GM19023 (cell line): Measurements from ENCODE around the gene TRIM54.
A peak's percentile ranks its signal among the peaks of the same experiment; 100 is the strongest.
"Not testable (repeated sequence)": the region's sequence is repeated elsewhere in the genome, so short reads cannot be mapped to it uniquely, and the experiment has no call there.

Experiments used
- ATAC-seq: cut with Tn5 transposase; IDR thresholded peaks from one replicate; pipeline ENCODE4 v1.9.1; 2021; ENCODE audit warnings: mild to moderate bottlenecking, moderate library complexity; ENCODE audit not compliant: unreplicated experiment

Gene TRIM54

GRCh38 chr2:27256855-27257454 is 25.3 kb upstream of the TRIM54 start:
- no peak for ATAC-seq

GRCh38 chr2:27258051-27258450 is 24.2 kb upstream of the TRIM54 start:
- no peak for ATAC-seq

DNA sequence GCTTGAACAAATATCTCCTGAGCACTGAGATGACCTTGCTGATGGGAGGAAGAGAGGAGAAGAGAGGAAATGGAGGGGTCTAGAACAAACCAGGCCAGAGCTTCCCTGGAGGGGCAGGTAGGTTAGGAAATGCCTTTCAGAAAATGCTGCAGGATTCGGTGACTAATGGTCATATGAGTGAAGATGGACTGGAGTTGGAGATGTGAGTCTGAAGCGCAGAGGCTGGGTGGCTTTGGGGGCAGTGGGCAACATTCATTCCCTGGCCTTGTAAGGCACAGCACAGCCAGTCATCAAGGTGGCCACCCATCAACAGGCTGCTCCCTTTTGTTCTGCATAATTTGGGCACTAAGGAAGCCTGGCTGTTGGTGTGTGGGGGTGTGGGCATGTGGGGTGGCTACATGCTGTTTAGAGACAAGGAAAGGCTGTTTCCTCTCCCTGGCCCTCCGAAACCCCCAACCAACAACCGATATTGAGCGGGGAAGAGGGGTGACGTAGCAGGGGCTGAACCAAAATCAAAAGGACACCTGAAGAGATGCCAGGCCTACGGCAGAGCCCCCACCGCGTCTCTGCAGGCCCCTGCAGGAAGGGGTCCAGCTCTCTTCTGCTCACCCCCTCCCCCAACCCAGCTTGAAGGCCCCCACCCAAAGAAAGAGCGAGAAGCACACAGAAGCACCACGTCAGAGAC is 20.8 kb upstream of the TRIM54 start:
- ATAC-seq: no peak

- no peak for ATAC-seq
These were observed 20.3 kb upstream of the TRIM54 start for GRCh38 chr2:27261926-27262298.

GRCh38 chr2:27262379-27263286 is 19.6 kb upstream of the TRIM54 start, which contains the start of gene SLC30A3:
TSS of gene SLC30A3 (minus strand) at chr2:27263047. CDS start at chr2:27262906, 141 bp downstream.
- peak; percentile 49 for ATAC-seq

DNA sequence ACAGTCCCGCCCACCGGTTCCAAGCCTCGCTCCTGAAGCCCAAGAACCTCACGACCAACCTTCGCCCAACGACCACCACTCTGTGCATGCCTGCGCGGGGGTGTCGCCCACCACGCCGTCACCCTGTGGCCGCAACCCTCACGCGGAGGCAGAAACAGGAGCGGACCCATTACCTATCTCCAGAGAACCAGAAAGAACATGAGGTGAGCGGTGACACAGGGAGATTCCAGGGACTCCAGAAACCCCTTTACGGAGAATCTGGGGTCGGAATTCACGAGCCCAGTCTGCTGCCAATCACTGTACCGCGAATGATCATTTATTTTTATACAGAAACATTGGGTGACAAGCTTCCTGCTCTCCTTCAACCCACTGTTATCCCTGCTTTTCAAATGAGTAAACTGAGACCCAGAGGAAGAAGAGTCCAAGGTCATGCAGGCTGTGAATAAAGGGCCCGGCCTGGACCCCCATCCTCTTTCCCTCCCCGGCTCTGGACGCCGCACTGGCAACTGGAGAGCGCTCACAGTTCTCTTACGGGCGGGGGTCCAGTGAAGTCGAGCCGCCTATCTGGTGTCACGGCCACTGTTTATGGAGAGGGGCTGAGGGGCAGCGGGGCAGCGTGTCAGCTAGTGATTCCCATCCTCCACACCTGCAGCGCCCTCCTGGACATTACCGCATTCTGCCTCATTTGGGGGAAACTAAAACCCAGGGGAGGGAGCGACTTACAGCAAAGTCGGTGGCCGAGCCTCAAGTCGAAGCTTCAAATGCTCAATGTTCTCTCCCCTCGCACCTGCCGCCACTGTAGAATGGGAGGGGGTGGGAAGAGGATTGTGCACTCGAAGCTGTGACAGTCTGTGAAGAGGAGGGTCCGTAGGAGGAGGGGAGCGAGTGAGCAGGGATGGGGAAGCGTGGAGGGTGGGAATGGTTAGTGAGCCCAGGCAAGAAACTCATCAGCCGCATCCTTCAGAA is 18.7 kb upstream of the TRIM54 start:
- ATAC-seq: no peak

DNA sequence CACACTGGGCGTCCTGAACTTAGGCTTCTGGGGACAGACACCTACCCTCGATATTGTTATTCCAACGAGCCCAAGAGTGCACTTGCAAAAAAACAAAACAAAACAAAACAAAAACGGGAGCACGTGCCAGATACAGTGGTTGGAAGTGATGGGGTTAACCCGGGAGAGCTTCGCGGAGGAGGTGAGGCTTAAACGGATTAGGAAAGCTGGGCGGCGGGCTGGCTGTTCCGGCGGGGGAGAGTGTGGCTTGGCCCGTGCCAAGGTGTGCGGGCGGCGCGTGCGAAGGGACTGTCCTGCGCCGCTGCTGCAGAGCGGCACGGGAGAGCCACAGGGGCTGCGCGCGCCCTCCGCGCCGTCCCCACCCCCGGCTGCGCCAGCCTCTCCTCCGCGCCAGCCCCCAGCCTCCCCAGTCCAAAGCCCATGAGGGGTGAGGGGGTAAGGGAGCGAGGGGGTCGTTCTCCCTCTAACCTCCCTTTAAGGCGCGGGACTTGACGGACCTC is 17.9 kb upstream of the TRIM54 start:
- ATAC-seq: no peak

DNA sequence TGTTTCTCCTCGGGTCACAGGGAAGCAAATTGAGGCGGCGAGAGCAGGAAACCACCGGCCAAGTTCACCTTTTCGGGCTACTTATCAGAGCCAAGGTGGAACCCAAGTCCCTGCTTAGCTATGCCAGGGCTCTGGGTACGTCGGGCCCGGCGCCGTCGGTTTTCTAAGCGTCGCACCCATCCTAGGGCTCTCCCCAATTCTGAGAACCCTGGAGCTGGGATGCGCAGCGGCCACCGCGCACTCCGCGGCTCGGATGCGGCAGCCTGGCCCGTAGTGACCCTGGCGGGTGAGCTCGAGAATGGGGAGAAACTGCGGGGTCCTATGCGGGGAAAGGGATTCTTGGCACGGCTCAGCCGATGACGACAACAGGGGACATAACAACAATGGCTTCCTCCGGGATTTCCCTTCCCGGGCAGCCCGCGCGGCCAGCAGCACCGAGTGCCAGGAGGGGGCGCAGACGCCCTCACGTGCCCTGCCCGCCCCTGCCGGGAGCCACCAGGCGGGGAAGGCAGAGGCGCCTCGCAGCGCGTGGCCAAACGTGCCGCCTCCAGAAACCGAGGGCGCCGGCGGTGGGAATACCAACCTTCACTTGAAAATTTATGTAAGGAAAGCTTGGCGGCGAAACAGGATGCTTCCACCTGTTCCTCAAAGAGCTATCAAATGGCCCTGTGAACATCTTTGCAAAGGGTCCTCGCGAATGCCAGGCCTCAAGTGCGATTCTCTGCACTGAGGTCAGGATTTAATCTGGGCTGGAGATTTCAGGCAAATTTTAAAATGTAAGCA is 17.3 kb upstream of the TRIM54 start:
- ATAC-seq: no peak

DNA sequence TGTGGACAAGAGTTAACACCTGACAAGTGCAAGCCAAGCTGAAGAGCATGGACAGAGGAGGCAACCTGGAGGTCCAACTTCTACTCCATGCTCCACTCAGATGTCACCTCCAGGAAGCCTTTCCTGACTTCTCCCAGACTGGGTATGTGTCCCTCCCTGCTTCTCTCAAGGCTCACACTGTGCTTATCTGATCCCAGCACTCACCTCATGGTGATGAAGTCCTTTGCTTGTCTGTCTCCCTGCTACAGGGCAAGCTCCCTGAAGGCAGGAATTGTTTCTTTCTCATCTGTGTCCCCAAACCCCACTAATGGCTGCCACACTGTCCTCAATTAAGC is 16.7 kb upstream of the TRIM54 start:
- no peak for ATAC-seq

DNA sequence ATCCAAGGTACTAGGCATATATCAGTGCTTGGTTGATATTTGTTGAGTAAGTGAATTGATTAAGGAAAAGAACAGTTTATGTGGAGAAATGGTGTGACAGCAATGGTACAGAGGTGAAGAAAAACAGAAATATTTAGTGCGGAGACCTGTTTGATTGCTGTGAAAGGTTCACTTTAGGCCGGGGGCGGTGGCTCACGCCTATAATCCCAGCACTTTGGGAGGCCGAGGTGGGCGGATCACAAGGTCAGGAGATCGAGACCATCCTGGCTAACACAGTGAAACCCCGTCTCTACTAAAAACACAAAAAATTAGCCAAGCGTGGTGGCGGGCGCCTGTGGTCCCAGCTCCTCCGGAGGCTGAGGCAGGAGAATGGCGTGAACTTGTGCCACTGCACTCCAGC is 13.9 kb upstream of the TRIM54 start:
- ATAC-seq: not testable (repeated sequence)

DNA sequence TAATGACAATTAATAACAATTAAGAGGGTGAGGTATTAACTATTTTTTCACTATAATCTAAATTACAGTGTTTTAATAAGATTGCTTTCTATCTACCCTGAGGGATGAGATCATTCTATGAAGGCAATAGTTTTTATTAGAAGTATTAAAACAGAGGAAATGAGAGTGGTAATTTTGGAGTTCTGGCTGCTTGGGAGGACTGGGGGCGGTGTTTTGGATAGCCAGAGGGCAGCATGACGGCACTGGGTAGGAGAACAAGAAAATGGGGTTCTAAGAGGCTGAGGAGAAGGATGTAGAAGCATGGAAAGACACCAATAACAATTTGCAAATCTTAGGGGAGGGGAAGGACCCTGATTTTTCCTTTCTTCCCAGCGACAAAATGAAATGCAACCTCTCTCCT is 12.1 kb upstream of the TRIM54 start:
- ATAC-seq: no peak

- ATAC-seq: no peak
These were observed 11.6 kb upstream of the TRIM54 start for GRCh38 chr2:27270670-27271069.

DNA sequence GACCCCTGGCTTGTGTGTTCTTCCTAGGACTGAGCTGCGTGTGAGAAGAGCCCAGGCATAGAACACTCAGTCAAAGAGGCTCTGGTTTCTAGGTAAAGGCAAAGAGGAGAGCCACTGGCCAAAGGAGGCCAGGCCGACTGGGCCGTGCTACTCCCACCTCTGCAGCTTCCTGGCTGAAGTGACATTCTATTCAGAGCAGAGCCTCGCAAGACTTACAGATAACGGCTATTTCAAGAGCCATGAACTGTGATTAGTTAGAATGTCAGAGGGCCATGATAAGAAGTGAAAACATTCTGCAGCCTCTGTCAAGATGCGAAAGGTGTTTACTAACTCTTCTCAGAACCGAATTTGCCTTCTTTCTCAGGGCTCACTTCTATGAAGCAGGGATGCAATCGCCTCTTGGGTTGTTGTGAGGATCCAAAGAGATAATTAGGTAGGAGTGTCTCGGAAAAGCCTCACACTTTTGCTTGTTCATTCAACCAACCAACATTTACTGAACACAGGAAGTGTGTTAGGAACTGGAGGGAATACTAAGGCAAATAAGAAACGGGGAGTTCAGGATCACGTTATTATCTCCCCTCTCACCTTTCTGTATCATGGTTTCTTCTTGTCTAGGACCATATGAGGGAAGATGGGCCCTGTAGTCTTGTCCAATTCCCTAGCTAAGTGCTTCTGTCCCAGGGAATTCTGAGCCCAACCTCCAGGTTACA is 10.4 kb upstream of the TRIM54 start:
- no peak for ATAC-seq

DNA sequence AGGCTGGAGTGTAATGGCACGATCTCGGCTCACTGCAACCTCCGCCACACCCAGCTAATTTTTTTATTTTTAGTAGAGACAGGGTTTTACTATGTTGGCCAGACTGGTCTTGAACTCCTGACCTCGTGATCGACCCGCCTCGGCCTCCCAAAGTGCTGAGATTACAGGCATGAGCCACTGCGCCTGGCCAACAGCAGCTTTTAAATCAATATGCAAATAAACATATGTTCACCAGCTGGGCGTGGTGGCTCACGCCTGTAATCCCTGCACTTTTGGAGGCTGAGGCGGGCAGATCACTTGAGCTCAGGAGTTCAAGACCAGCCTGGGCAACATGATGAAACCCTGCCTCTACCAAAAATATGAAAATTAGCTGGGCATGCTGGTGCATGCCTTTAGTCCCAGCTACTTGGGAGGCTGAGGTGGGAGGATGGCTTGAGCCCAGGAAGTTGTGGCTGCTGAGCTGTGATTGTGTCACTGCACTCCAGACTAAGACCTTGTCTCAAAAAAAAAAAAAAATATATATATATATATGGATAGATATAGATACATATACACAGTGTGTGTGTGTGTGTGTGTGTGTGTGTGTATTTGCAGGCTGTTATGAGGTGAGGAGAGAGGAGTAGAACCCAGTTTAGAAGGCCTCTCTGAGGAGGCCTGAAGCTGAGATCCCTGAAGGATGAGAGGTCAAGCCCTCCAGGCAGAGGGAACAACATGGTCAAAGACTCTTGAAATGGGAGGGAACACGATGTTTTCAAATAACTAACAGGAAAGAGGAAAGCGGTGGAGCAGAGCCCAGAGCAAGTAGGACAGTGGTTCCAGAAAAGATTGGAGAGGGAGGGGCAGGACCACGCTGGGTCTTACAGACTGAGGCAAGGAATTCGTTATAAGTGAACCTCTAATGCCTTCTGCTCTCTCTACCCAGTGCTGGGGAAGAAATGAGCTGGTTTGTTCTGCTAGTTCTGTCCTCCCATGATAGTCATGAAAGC is 9.4 kb upstream of the TRIM54 start:
- ATAC-seq: not testable (repeated sequence)

DNA sequence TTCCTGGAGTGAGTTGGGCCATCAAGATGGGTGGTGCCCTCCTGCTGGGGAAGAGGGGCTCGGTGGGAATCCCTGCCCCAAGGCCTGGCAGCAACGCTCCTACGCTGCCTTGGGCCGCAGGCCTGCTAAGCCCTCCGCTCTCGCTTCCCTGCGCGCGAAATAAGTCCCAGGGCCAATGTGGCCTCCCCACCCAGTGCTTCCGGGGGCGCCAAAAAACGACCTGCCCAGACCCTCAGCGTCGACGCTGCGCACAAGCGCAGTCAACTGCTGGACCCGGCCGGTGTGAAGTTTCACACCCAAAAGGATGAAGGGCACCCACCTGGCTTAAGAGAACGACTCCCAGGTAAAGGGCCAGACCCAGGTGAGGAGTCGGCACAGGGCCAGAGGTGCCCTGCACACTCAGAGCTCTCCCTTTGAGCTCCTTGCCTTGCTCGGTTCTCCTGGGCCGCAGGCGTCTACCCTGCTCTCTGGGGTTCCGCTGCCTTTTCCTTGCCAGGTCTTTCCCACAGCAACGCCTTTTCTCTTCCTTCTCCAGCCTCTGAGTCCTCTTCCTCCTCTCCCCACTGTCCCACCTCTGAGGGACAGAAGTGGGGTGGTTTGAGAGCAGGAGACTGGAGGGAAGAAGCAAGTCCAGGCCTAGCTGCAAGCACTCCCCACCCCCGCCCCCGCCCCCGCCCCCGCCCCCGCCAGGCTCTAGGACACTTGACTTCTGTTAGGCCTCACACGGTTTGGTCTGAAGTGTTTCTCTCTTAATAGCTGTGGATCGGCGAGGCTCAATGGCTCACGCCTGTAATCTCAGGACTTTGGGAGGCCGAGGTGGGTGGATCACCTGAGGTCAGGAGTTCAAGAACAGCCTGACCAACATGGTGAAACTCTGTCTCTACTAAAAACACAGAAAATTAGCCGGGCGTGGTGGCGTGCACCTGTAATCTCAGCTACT is 6.7 kb upstream of the TRIM54 start, which contains the start of gene DNAJC5G:
Gene DNAJC5G, plus strand, starts transcription at position 223 of the 940 bp plus-strand sequence. CDS start 1,296 bp downstream, outside the sequence.
- no peak for ATAC-seq

DNA sequence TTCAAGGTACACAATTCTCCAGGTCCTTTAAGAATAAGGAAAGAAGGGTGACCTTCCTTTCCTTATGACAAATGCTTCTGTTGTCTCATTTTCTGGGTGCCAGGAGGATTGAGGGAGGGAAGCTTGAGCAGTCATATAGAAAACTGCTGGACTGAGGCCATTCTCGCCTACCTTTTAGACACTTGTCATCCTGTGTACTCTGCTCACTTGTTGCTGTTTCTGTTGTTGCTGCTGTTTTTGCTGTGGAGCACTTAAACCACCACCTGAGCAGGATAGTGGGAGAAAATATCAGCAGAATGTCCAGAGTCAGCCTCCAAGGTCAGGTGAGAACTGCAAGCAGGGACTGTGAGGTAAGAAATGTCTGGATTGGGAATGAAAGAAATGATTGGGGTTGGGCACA is 4.2 kb upstream of the TRIM54 start:
- ATAC-seq: no peak

DNA sequence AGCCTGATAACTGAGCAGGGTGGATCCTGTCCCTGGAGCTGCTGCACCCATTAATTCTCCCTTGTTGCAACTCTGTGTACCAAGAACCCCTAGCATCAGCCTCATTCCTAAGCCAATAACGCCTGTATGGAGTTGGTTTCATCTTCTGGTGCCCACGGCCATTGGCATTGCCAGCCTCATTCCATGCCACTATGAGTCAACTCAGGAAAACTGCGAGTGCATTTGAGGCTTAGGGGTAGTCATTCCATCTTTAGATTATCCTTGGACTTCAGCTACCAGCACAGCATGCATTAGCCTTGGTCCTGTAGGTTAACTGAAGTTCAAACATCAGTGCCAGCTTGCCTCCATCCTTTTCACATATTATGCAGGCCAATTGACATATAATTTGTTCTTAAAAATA is 1.4 kb upstream of the TRIM54 start:
- no peak for ATAC-seq
